H9 (cell line): Measurements from ENCODE around the gene GOLGA3. TPM values are rescaled to one million over a fixed set of nuclear protein-coding genes. Genes with fewer than 3 reads are reported as not detected.

ENCODE experiments used
- DNase-seq: peaks from one replicate; pipeline ENCODE4 v3.0.0-alpha.2; 2017
- H2AFZ ChIP-seq: one replicate; pipeline ENCODE4 v1.6.1; 2013; ENCODE audit warnings: mild to moderate bottlenecking, low read length, control low read depth, moderate library complexity
- H2AK5ac ChIP-seq: 2 replicates; pipeline ENCODE4 v1.6.1; 2013; ENCODE audit warnings: low read length, control low read depth, mixed read lengths; ENCODE audit not compliant: insufficient read length
- H2BK120ac ChIP-seq: one replicate; pipeline ENCODE4 v1.6.1; 2013; ENCODE audit warnings: low read depth, mild to moderate bottlenecking, low read length, control low read depth, inconsistent platforms; ENCODE audit not compliant: poor library complexity, severe bottlenecking
- H2BK12ac ChIP-seq: 2 replicates; pipeline ENCODE4 v1.6.1; 2013; ENCODE audit warnings: low read length, control low read depth, mixed read lengths, low read depth; ENCODE audit not compliant: insufficient read length
- H2BK15ac ChIP-seq: 2 replicates; pipeline ENCODE4 v1.6.1; 2013; ENCODE audit warnings: low read depth, low read length, control low read depth
- H2BK20ac ChIP-seq: one replicate; pipeline ENCODE4 v1.6.1; 2013; ENCODE audit warnings: low read depth, mild to moderate bottlenecking, low read length, control low read depth, inconsistent platforms; ENCODE audit not compliant: poor library complexity, severe bottlenecking
- H2BK5ac ChIP-seq: 2 replicates; pipeline ENCODE4 v1.6.1; 2013; ENCODE audit warnings: low read length, control low read depth, mixed read lengths; ENCODE audit not compliant: insufficient read length
- H3K14ac ChIP-seq: 2 replicates; pipeline ENCODE4 v1.6.1; 2013; ENCODE audit warnings: low read length, control low read depth; ENCODE audit not compliant: insufficient read depth
- H3K18ac ChIP-seq: 2 replicates; pipeline ENCODE4 v1.6.1; 2013; ENCODE audit warnings: low read depth, mild to moderate bottlenecking, mixed read lengths, low read length, control low read depth; ENCODE audit not compliant: insufficient read length
- H3K23ac ChIP-seq: 2 replicates; pipeline ENCODE4 v1.6.1; 2013; ENCODE audit warnings: low read length, control low read depth, mixed read lengths, low read depth; ENCODE audit not compliant: insufficient read length
- H3K23me2 ChIP-seq: 2 replicates; pipeline ENCODE4 v1.6.1; 2013; ENCODE audit warnings: low read depth, mild to moderate bottlenecking, mixed read lengths, low read length, control low read depth; ENCODE audit not compliant: insufficient read length, poor library complexity, severe bottlenecking
- H3K27ac ChIP-seq: 2 replicates; pipeline ENCODE4 v1.5.1; 2013; ENCODE audit warnings: low read length, control low read depth, mixed read lengths, low read depth; ENCODE audit not compliant: insufficient read length
- H3K27me3 ChIP-seq: 2 replicates; pipeline ENCODE4 v1.6.1; 2013; ENCODE audit warnings: low read length, control low read depth, inconsistent platforms; ENCODE audit not compliant: insufficient read depth
- H3K4ac ChIP-seq: 2 replicates; pipeline ENCODE4 v1.6.1; 2013; ENCODE audit warnings: low read depth, mild to moderate bottlenecking, control low read depth, inconsistent platforms, low read length, moderate library complexity
- H3K4me1 ChIP-seq: 2 replicates; pipeline ENCODE4 v1.6.1; 2013; ENCODE audit warnings: low read length, control low read depth, inconsistent platforms; ENCODE audit not compliant: insufficient read depth
- H3K4me2 ChIP-seq: 2 replicates; pipeline ENCODE4 v1.6.1; 2013; ENCODE audit warnings: low read length, control low read depth, mixed read lengths; ENCODE audit not compliant: insufficient read length, insufficient read depth
- H3K56ac ChIP-seq: 2 replicates; pipeline ENCODE4 v1.6.1; 2013; ENCODE audit warnings: low read depth, mild to moderate bottlenecking, mixed read lengths, low read length, control low read depth; ENCODE audit not compliant: insufficient read length
- H3K79me1 ChIP-seq: 2 replicates; pipeline ENCODE4 v1.6.1; 2013; ENCODE audit warnings: low read depth, mild to moderate bottlenecking, moderate library complexity, low read length, control low read depth, inconsistent platforms; ENCODE audit not compliant: insufficient read depth, poor library complexity, severe bottlenecking
- H3K79me2 ChIP-seq: 2 replicates; pipeline ENCODE4 v1.6.1; 2013; ENCODE audit warnings: low read length, control low read depth, inconsistent platforms; ENCODE audit not compliant: insufficient read depth
- H3K9ac ChIP-seq: 2 replicates; pipeline ENCODE4 v1.6.1; 2013; ENCODE audit warnings: low read length, control low read depth, mixed read lengths; ENCODE audit not compliant: insufficient read length; ENCODE audit errors: extremely low read depth
- H3K9me3 ChIP-seq: one replicate; pipeline ENCODE4 v1.6.1; 2013; ENCODE audit warnings: low read depth, low read length, inconsistent platforms; ENCODE audit not compliant: control insufficient read depth
- H3T11ph ChIP-seq: one replicate; pipeline ENCODE4 v1.6.1; 2013; ENCODE audit warnings: mild to moderate bottlenecking, low read length, control low read depth, inconsistent platforms
- H4K20me1 ChIP-seq: one replicate; pipeline ENCODE4 v1.6.1; 2013; ENCODE audit not compliant: control insufficient read depth, insufficient read length, insufficient read depth
- H4K5ac ChIP-seq: 2 replicates; pipeline ENCODE4 v1.6.1; 2013; ENCODE audit warnings: low read depth, mild to moderate bottlenecking, mixed read lengths, low read length, control low read depth; ENCODE audit not compliant: insufficient read length
- H4K8ac ChIP-seq: replicated peaks from 2 replicates; pipeline ENCODE4 v1.6.1; 2013; ENCODE audit warnings: low read length, control low read depth, mixed read lengths, low read depth; ENCODE audit not compliant: insufficient read length
- H4K91ac ChIP-seq: 2 replicates; pipeline ENCODE4 v1.6.1; 2013; ENCODE audit warnings: low read depth, mild to moderate bottlenecking, moderate library complexity, mixed read lengths, low read length, control low read depth; ENCODE audit not compliant: insufficient read length
- H3K27ac Mint-ChIP-seq, 3 experiments: 2 replicates in 2 of 3; 3 replicates in 1 of 3; pipeline ENCODE4 v1.8.0; 2020 to 2021; ENCODE audit warnings: mixed read lengths in 3 of 3, mild to moderate bottlenecking in 1 of 3, moderate library complexity in 1 of 3
- H3K27me3 Mint-ChIP-seq: 2 replicates; pipeline ENCODE4 v1.8.0; 2021; ENCODE audit warnings: low read depth, mild to moderate bottlenecking, moderate library complexity, mixed read lengths
- H3K36me3 Mint-ChIP-seq, 3 experiments: 2 replicates in 2 of 3; 3 replicates in 1 of 3; pipeline ENCODE4 v1.8.0; 2020 to 2021; ENCODE audit warnings: low read depth in 3 of 3, mixed read lengths in 3 of 3; ENCODE audit not compliant: insufficient read depth in 1 of 3
- H3K4me1 Mint-ChIP-seq, 2 experiments: 2 replicates each; pipeline ENCODE4 v1.8.0; 2020; ENCODE audit warnings: mixed read lengths in 2 of 2
- H3K4me3 Mint-ChIP-seq, 2 experiments: 2 replicates in 1 of 2; 3 replicates in 1 of 2; pipeline ENCODE4 v1.8.0; 2020 to 2021; ENCODE audit warnings: mild to moderate bottlenecking in 2 of 2, mixed read lengths in 2 of 2, moderate library complexity in 1 of 2
- H3K9me3 Mint-ChIP-seq, 2 experiments: 2 replicates in 1 of 2; 3 replicates in 1 of 2; pipeline ENCODE4 v1.8.0; 2020; ENCODE audit warnings: mild to moderate bottlenecking in 2 of 2, mixed read lengths in 2 of 2, moderate library complexity in 1 of 2
- CTCF ChIP-seq: fragments of 200-600 bp; sonication (generic); conservative IDR thresholded peaks from 3 replicates; pipeline ENCODE4 v1.8.0; 2021; ENCODE audit warnings: antibody characterized with exemption, mild to moderate bottlenecking
- WGBS: extraction: QIAGEN DNeasy Blood & Tissue Kit; methylation state at CpG from one replicate; pipeline ENCODE4 v1.1.7; 2013; ENCODE audit warnings: missing lambda C conversion rate, low lambda C conversion rate, mixed read lengths; ENCODE audit not compliant: insufficient read length; ENCODE audit errors: extremely low coverage; 5-methylcytosine and 5-hydroxymethylcytosine counted together
- total RNA-seq: library from RNA; stranded (reverse); gene quantifications from 2 replicates; pipeline ENCODE4 v1.2.1, GENCODE V29; 2021

GOLGA3 gene
- total RNA-seq, 1 experiment from 2014 or later = 40.1 TPM

- Histone ChIP-seq H3K79me1 (no peaks in the 10 kb centered on the region), H2BK120ac (no peak overlapping the region), H3K4me2 (no peak overlapping the region), H3K9ac (no peak overlapping the region), H4K5ac (no peak overlapping the region), H3K4me1 (no peaks in the 10 kb centered on the region), H4K8ac (no peak overlapping the region), H3K79me2 (no peaks in the 10 kb centered on the region), H3K9me3 (no peaks in the 10 kb centered on the region), H3K18ac (no peak overlapping the region), H2BK20ac (no peak overlapping the region), H2AFZ (no peak overlapping the region), H2BK15ac (no peak overlapping the region), H4K20me1 (peaks cover 2% of the 10 kb centered on the region), H3T11ph (no peak overlapping the region), H3K14ac (no peak overlapping the region), H3K56ac (no peak overlapping the region), H3K4ac (no peak overlapping the region), H3K23me2 (no peaks in the 10 kb centered on the region), H2BK5ac (no peak overlapping the region), H2AK5ac (no peak overlapping the region), H2BK12ac (no peak overlapping the region), H3K23ac (no peak overlapping the region), H3K27me3 (no peaks in the 10 kb centered on the region), H3K27ac (no peak overlapping the region), H4K91ac (no peak overlapping the region)
- DNase-seq = no peak
- peaks cover 27 to 59% (median 50%) of the 10 kb centered on the region in 3 experiments for H3K36me3 Mint-ChIP-seq
- WGBS = no CpG with 5 or more reads among the region's 8 CpGs
- no peak for TF ChIP-seq CTCF
- no peak overlapping the region for H3K4me3 Mint-ChIP-seq
- H3K9me3 Mint-ChIP-seq = no peaks in the 10 kb centered on the region
- H3K4me1 Mint-ChIP-seq = no peaks in the 10 kb centered on the region
- H3K27ac Mint-ChIP-seq = no peak overlapping the region
- H3K27me3 Mint-ChIP-seq = no peaks in the 10 kb centered on the region; the same call in 1 of the 2 replicates
Measured at GRCh38 chr12:132861558-132861957, 32.9 kb upstream of the GOLGA3 start.
